ENCODE data around the gene PRKCA. TPM values are rescaled to one million over a fixed set of nuclear protein-coding genes. Genes with fewer than 3 reads are reported as not detected.

PRKCA gene
- total and polyA plus RNA-seq, 9 of the 15 experiments (the other 6 are each of a cell fraction or from before 2014, with no cell fraction given) = 3.2 to 33.0 (median 17.8) TPM

GRCh38 chr17:66466106-66466820, 163.8 kb downstream of the PRKCA start:
- no TSS peak for BruUV-seq (replicated peaks)
- intact Hi-C loops (cut with micrococcal nuclease) = loop anchor here (5.0 kb wide), 1 partner anchor 164 kb away; the partner anchor contains the start of gene PRKCA
- TF ChIP-seq PTRF (tag; IDR thresholded peaks at IDR 0.05) (peak; percentile 65; the same call in 1 of the 2 replicates), SIN3A (IDR thresholded peaks at IDR 0.05; ENCODE audit: borderline replicate concordance in 2 of 2, control insufficient read depth in 1 of 2, low read depth in 2 of 2, low read length in 2 of 2) (no peak), ZNF121 (CRISPR knock-in tag; conservative IDR thresholded peaks at IDR 0.05) (no peak), L3MBTL2 (IDR thresholded peaks at IDR 0.05) (no peak), DMBX1 (CRISPR knock-in tag; IDR thresholded peaks at IDR 0.05; ENCODE audit: borderline replicate concordance) (peak; percentile 66), ZBTB33 (CRISPR knock-in tag; IDR thresholded peaks at IDR 0.05) (no peak), TGIF2 (CRISPR knock-in tag; IDR thresholded peaks at IDR 0.05) (no peak), HNRNPUL1 (IDR thresholded peaks at IDR 0.05; ENCODE audit: low read length) (no peak), ZBTB49 (CRISPR knock-in tag; IDR thresholded peaks at IDR 0.05; ENCODE audit: borderline replicate concordance) (no peak), NFRKB (IDR thresholded peaks at IDR 0.05; ENCODE audit: low read depth) (no peak), POLR2AphosphoS5 (IDR thresholded peaks at IDR 0.05; ENCODE audit: control insufficient read depth, insufficient read depth, low read depth, low read length) (no peak), NFATC3 (IDR thresholded peaks at IDR 0.05) (no peak), KAT7 (CRISPR knock-in tag; IDR thresholded peaks at IDR 0.05; ENCODE audit: borderline replicate concordance) (no peak)
- TF ChIP-seq, protein P1, sequence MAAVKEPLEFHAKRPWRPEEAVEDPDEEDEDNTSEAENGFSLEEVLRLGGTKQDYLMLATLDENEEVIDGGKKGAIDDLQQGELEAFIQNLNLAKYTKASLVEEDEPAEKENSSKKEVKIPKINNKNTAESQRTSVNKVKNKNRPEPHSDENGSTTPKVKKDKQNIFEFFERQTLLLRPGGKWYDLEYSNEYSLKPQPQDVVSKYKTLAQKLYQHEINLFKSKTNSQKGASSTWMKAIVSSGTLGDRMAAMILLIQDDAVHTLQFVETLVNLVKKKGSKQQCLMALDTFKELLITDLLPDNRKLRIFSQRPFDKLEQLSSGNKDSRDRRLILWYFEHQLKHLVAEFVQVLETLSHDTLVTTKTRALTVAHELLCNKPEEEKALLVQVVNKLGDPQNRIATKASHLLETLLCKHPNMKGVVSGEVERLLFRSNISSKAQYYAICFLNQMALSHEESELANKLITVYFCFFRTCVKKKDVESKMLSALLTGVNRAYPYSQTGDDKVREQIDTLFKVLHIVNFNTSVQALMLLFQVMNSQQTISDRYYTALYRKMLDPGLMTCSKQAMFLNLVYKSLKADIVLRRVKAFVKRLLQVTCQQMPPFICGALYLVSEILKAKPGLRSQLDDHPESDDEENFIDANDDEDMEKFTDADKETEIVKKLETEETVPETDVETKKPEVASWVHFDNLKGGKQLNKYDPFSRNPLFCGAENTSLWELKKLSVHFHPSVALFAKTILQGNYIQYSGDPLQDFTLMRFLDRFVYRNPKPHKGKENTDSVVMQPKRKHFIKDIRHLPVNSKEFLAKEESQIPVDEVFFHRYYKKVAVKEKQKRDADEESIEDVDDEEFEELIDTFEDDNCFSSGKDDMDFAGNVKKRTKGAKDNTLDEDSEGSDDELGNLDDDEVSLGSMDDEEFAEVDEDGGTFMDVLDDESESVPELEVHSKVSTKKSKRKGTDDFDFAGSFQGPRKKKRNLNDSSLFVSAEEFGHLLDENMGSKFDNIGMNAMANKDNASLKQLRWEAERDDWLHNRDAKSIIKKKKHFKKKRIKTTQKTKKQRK (IDR thresholded peaks at IDR 0.05; ENCODE audit: borderline replicate concordance, low read depth, low read length) = no peak

More at GRCh38 chr17:66466106-66466820, 163.8 kb downstream of the PRKCA start:
- WGBS (ENCODE audit: insufficient coverage, low coverage, missing lambda C conversion rate) = 47% methylated on average over 10 of the region's 11 CpGs
- Histone ChIP-seq H2AFZ (ENCODE audit: low read depth, low read length) (no peak overlapping the region; the same call in 1 of the 2 replicates), H3K36me3 (ENCODE audit: control insufficient read depth, insufficient read depth, low read length) (no peaks in the 10 kb centered on the region), H3K4me3 (no peak overlapping the region), H4K20me1 (replicated peaks; ENCODE audit: control insufficient read depth, insufficient read depth, low read length) (no peaks in the 10 kb centered on the region), H3K9me3 (replicated peaks; ENCODE audit: control insufficient read depth, insufficient read depth, low read depth, low read length) (no peaks in the 10 kb centered on the region), H3K79me2 (ENCODE audit: control insufficient read depth, insufficient read depth, low read length) (peaks cover 51% of the 10 kb centered on the region), H3K27me3 (ENCODE audit: control insufficient read depth in 2 of 2, insufficient read depth in 2 of 2, low read length in 2 of 2) (no peaks in the 10 kb centered on the region), H3K27ac (ENCODE audit: extremely low read depth, low read depth, low read length) (no peak overlapping the region; the same call in 1 of the 3 replicates), H3K9me1 (ENCODE audit: control insufficient read depth, insufficient read depth, low read length) (peaks cover 5% of the 10 kb centered on the region), H3K4me1 (replicated peaks in 1 of 2; ENCODE audit: control insufficient read depth in 2 of 2, insufficient read depth in 2 of 2, low read length in 2 of 2) (peaks cover 19 to 51% of the 10 kb centered on the region in 2 experiments), H3K9ac (ENCODE audit: insufficient read depth in 1 of 2, low read depth in 2 of 2, low read length in 2 of 2) (no peak overlapping the region; a peak in 1 of 4 replicates), H3K4me2 (ENCODE audit: insufficient read depth, low read length) (peak overlapping the region; percentile 2; the same call in 1 of the 2 replicates)
- ATAC-seq = no peak
- CTCF ChIA-PET (ENCODE audit: low intra/inter-chr PET ratio) = no interaction called here
- in situ Hi-C loops (cut with MboI) = no loop called here
- no peak for FAIRE-seq
- DNase-seq (ENCODE audit: extremely low read depth in 1 of 4, low spot score in 3 of 4) = no peak
- POLR2A ChIA-PET = no interaction called here

Data from K562 (cell line).